ENCODE results near the gene CST9L.

DNA sequence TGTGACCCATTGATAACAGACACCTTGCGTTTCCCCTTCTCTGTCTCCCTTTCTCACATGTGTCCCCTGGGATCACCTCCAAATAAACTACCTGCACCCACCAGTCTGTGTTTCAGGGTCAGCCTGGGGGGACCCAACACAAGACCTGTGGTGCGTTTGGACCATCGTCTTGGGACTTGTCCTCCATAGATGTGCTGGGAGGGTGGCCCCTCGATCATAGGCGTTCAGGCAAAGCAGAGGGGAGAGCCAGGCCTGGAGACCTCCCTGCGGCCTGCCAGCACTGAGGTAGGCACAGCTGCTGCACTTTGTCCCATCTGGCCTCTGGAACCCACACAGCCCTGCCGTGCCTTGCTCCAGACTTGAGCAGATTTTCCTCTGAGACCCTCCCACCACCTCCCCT lies 19.3 kb upstream of the CST9L start:
- TF ChIP-seq, protein P1, sequence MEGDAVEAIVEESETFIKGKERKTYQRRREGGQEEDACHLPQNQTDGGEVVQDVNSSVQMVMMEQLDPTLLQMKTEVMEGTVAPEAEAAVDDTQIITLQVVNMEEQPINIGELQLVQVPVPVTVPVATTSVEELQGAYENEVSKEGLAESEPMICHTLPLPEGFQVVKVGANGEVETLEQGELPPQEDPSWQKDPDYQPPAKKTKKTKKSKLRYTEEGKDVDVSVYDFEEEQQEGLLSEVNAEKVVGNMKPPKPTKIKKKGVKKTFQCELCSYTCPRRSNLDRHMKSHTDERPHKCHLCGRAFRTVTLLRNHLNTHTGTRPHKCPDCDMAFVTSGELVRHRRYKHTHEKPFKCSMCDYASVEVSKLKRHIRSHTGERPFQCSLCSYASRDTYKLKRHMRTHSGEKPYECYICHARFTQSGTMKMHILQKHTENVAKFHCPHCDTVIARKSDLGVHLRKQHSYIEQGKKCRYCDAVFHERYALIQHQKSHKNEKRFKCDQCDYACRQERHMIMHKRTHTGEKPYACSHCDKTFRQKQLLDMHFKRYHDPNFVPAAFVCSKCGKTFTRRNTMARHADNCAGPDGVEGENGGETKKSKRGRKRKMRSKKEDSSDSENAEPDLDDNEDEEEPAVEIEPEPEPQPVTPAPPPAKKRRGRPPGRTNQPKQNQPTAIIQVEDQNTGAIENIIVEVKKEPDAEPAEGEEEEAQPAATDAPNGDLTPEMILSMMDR (conservative IDR thresholded peaks at IDR 0.05 in 1 of 2, IDR thresholded peaks at IDR 0.05 in 1 of 2; ENCODE audit: low read depth in 1 of 2, low read length in 2 of 2): no peak
- TF ChIP-seq EZH2 (IDR thresholded peaks at IDR 0.05; ENCODE audit: low read length, missing control alignments): no peak
